ENCODE results near the gene TTLL8. TPM values are rescaled to one million over a fixed set of nuclear protein-coding genes. Genes with fewer than 3 reads are reported as not detected.
"Not testable (repeated sequence)": the region's sequence is repeated elsewhere in the genome, so short reads cannot be mapped to it uniquely, and the experiment has no call there.

TTLL8 gene
- total RNA-seq, 1 donor from 2014 or later: not detected

DNA sequence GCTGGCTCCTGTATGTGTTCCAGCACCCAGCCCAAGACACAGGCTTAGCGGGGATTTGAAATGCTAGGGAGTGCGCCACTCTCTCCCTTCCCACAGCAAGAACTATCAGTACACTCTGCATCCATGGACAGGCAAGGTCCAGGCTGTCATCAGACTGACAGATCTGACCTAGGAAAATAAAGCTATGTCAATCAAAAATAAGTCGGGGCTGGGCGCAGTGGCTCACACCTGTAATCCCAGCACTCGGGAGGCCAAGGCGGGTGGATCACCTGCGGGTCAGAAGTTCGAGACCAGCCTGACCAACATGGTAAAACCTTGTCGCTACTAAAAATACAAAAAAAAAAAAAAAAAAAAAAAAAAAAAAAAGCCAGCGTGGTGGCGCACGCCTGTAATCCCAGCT, 30.0 kb upstream of the TTLL8 start:
- H3K9me3 Mint-ChIP-seq: peaks cover 5% of the 10 kb centered on the region
- intact Hi-C loops (cut with micrococcal nuclease): no loop called here
- H3K36me3 Mint-ChIP-seq (ENCODE audit: low read depth): peaks cover 3% of the 10 kb centered on the region
- peaks cover 15% of the 10 kb centered on the region for H3K27me3 Mint-ChIP-seq (ENCODE audit: insufficient read depth)
- peaks cover 7% of the 10 kb centered on the region for H3K4me1 Mint-ChIP-seq (ENCODE audit: low read depth)
- no peak overlapping the region for H3K4me3 Mint-ChIP-seq
- DNase-seq (ENCODE audit: low spot score): no peak
- H3K27ac Mint-ChIP-seq: no peak overlapping the region

DNA sequence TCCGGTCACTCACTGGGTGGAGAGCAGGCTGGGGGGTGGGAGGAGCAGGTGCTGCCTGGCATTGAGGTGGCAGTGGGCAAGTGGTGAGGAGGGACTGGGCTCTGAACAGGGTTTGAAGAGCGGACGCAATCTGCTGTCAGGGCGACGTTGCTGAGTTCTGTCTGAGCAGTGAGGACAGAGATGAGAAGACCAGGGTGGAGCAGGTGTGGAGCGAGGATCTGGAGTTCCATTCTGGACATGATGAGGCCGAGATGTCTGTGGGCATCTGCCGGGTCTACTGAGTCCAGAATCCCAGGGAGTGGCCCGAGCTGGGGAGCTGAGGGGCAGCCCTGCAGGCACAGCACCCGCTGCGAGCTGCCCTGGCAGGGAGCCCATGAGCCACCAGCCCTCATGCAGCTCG, 29.5 kb upstream of the TTLL8 start:
- Mint-ChIP-seq H3K9me3 (peaks cover 5% of the 10 kb centered on the region), H3K36me3 (ENCODE audit: low read depth) (peaks cover 3% of the 10 kb centered on the region), H3K27me3 (ENCODE audit: insufficient read depth) (peaks cover 11% of the 10 kb centered on the region), H3K27ac (no peak overlapping the region), H3K4me1 (ENCODE audit: low read depth) (peaks cover 7% of the 10 kb centered on the region), H3K4me3 (no peak overlapping the region)
- DNase-seq (ENCODE audit: low spot score): no peak
- intact Hi-C loops (cut with micrococcal nuclease): no loop called here

DNA sequence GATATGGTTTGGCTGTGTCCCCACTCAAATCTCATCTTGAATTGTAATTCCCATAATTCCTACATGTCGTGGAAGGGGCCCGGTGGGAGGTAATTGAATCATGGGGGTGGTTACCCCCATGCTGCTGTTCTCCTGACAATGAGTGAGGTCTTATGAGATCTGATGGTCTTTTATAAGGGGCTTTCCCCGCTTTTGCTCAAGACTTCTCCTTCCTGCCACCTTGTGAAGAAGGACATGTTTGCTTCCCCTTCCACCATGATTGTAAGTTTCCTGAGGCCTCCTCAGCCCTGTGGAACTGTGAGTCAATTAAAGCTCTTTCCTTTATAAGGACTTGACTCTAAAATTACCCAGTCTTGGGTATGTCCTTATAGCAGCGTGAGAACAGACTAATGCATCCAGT, 28.9 kb upstream of the TTLL8 start:
- H3K4me1 Mint-ChIP-seq (ENCODE audit: low read depth); H3K27ac Mint-ChIP-seq; H3K4me3 Mint-ChIP-seq; DNase-seq (ENCODE audit: low spot score); H3K36me3 Mint-ChIP-seq (ENCODE audit: low read depth); H3K9me3 Mint-ChIP-seq; intact Hi-C loops (cut with micrococcal nuclease): not testable (repeated sequence)
- peaks cover 11% of the 10 kb centered on the region for H3K27me3 Mint-ChIP-seq (ENCODE audit: insufficient read depth)

DNA sequence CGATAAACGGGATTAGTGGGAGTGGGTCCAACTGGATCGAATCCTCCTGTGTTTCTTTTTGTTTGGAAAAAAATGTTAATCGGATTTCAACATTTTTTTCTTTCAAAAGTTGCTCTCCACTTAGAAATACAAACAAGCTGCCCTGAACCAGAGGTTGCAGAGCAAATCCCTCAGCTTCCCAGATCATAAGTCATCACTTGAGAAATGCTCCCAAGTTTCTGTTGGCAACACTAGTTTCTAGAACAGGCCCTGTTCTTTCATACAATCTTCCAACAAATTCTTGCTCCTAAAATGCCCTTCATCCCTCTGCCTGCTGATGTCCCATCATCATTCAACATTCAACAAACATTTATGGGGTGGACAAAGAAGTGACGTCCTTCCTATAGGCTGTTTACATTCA, 28.4 kb upstream of the TTLL8 start:
- Mint-ChIP-seq H3K27me3 (ENCODE audit: insufficient read depth) (peaks cover 11% of the 10 kb centered on the region), H3K9me3 (peaks cover 5% of the 10 kb centered on the region), H3K27ac (no peak overlapping the region), H3K4me1 (ENCODE audit: low read depth) (peaks cover 7% of the 10 kb centered on the region), H3K36me3 (ENCODE audit: low read depth) (peaks cover 3% of the 10 kb centered on the region), H3K4me3 (no peak overlapping the region)
- DNase-seq (ENCODE audit: low spot score): no peak
- intact Hi-C loops (cut with micrococcal nuclease): no loop called here

DNA sequence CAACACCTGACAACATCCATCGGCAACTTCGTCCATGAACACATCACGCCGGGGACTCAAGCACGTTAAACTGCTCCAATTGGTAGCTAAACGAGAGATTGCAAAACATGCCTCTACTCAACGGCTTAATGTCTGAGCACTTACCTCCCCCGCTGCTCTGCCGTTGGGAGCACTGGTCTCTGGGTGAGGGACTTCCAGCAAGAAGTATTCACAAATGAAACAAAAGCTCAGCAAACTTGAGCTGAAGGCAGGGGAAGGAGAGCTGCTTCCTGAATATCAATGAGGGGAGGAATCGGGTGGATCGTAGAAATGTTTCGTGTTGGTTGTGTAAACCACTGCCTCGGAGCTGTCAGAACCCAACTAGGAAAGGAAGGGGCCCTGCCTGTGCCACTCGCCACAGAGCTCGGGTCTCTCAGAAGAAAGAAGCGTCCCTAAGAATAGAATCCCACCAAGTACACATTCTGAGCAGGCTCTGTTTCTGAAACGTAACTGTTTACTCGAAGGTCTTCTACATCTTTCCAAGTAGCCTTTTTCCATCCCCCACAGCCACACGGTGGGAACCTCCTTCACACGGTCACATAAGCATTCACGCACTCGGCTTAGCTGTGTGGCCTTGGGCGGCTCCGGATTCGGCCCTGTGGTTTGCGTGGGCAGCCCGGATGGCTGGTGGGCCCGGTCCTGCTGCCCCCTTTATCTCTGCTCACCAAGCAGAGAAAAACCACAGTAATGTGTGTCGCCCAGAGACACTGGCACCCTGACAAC, 27.3 kb upstream of the TTLL8 start, which contains the start of gene MLC1:
Gene MLC1, minus strand, starts transcription at position 216 of the 762 bp plus-strand sequence. CDS start 524 bp downstream, outside the sequence.
- peak within 1 kb of the TSS; percentile 5 for H3K4me3 Mint-ChIP-seq
- intact Hi-C loops (cut with micrococcal nuclease): no loop called here
- H3K27ac Mint-ChIP-seq: no peak within 1 kb of the TSS
- peaks cover 7% of the 10 kb centered on the region for H3K4me1 Mint-ChIP-seq (ENCODE audit: low read depth)
- H3K36me3 Mint-ChIP-seq (ENCODE audit: low read depth): peaks cover 3% of the 10 kb centered on the region
- peaks cover 11% of the 10 kb centered on the region for H3K27me3 Mint-ChIP-seq (ENCODE audit: insufficient read depth)
- peaks cover 5% of the 10 kb centered on the region for H3K9me3 Mint-ChIP-seq
- no peak for DNase-seq (ENCODE audit: low spot score)

DNA sequence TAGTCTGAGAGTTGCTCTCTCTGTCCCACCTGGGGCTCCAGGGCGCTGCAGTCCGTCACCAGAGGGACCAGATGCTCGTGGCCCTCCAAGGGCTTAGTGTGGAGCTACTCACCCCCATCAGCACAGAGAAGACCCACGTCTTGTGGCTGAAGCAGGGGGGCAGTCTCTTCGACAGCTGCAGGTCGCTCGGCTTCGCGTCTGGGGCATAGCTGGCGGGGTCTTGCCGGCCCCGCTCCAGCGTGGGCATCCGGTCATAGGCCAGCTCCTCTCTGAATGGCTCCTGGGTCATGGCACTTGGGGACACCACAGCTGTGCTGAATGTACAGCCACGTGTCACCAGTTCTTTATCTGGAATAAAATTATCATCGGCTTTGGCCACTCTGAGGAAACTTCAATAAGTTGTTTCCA, 26.5 kb upstream of the TTLL8 start:
- peaks cover 5% of the 10 kb centered on the region for H3K9me3 Mint-ChIP-seq
- DNase-seq (ENCODE audit: low spot score): no peak
- intact Hi-C loops (cut with micrococcal nuclease): no loop called here
- no peak overlapping the region for H3K27ac Mint-ChIP-seq
- peaks cover 3% of the 10 kb centered on the region for H3K36me3 Mint-ChIP-seq (ENCODE audit: low read depth)
- H3K4me3 Mint-ChIP-seq: no peak overlapping the region
- peaks cover 11% of the 10 kb centered on the region for H3K27me3 Mint-ChIP-seq (ENCODE audit: insufficient read depth)
- H3K4me1 Mint-ChIP-seq (ENCODE audit: low read depth): peaks cover 7% of the 10 kb centered on the region

DNA sequence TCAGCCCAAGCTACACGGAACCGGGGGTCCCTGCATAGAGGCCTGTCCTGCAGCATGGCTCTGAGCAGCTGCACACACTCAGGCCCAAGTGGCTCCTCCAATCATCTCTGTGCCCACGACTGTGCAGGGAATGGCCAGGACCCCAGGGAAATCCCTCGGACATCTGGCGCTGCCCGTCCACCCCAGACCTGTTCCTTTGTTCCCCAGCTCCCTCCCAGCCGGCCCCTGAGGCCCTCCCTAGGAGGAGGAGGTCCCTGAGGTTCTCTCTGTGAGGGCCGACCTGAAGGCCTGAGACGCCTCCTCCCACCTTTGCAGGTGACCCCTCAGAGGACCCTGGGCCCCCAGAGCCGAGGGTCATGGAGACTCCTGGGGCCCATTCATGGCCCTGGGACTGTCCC, 26.0 kb upstream of the TTLL8 start:
- no peak for DNase-seq (ENCODE audit: low spot score)
- peaks cover 2% of the 10 kb centered on the region for H3K9me3 Mint-ChIP-seq
- H3K27ac Mint-ChIP-seq: no peak overlapping the region
- H3K4me3 Mint-ChIP-seq: no peak overlapping the region
- intact Hi-C loops (cut with micrococcal nuclease): no loop called here
- peaks cover 7% of the 10 kb centered on the region for H3K4me1 Mint-ChIP-seq (ENCODE audit: low read depth)
- H3K36me3 Mint-ChIP-seq (ENCODE audit: low read depth): peaks cover 3% of the 10 kb centered on the region
- peaks cover 11% of the 10 kb centered on the region for H3K27me3 Mint-ChIP-seq (ENCODE audit: insufficient read depth)

DNA sequence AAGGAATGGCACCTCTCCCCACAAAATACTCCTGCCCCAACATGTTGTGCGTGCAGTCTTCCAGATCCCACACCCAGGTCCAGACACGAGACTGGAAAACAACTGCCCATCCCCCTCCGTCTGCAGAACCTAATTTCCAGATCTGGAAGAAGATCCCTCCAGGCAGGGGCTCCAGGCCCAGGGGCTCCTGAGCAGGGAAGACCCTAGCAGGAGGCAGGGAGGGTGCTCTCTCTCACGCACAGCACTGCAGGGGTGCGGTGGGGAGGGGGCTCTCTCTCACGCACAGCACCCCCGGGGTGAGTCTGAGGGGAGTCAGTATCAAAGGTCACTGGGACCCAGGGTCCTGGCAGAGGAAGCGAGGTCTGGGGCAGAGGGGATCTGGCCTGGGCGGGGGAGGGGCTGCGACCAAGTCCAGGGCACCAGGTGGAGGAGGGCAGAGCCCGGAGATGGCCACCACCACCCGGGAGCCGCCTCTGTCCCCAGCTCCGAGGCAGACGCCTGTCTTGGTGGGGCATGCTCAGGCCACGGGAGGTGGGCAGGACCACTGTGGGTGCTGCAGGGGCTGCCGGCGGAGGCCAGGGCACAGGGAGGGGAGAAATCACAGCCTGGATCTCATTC, 25.5 kb upstream of the TTLL8 start:
- Mint-ChIP-seq H3K4me1 (ENCODE audit: low read depth) (peaks cover 7% of the 10 kb centered on the region), H3K4me3 (no peak overlapping the region), H3K9me3 (no peaks in the 10 kb centered on the region), H3K27ac (no peak overlapping the region), H3K27me3 (ENCODE audit: insufficient read depth) (peaks cover 15% of the 10 kb centered on the region), H3K36me3 (ENCODE audit: low read depth) (peaks cover 3% of the 10 kb centered on the region)
- intact Hi-C loops (cut with micrococcal nuclease): no loop called here
- DNase-seq (ENCODE audit: low spot score): no peak

DNA sequence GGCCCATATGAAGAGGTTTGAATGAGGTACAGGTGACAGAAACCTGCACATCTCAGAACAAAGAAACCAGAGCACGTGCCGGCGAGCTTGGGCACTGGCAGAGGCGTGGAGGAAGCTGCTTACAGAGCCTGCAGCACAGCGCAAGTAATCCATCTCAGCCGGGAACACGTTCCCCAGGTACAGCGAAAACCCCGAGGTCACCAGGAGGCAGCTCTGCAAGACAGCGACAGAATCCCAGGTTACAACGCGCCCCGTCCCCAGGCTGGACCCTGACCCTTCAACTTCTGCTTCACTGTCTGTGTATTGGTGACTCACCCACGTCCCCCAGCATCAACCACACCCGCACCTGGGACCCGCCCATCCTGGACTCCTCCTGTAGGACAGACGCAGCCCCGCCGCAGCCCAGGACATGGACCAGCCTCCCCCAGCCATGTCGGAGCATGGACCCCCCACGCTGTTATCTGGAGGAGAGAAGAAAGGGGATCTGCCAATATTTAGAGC, 24.9 kb upstream of the TTLL8 start:
- no peak overlapping the region for H3K4me3 Mint-ChIP-seq
- DNase-seq (ENCODE audit: low spot score): no peak
- H3K4me1 Mint-ChIP-seq (ENCODE audit: low read depth): peaks cover 7% of the 10 kb centered on the region

DNA sequence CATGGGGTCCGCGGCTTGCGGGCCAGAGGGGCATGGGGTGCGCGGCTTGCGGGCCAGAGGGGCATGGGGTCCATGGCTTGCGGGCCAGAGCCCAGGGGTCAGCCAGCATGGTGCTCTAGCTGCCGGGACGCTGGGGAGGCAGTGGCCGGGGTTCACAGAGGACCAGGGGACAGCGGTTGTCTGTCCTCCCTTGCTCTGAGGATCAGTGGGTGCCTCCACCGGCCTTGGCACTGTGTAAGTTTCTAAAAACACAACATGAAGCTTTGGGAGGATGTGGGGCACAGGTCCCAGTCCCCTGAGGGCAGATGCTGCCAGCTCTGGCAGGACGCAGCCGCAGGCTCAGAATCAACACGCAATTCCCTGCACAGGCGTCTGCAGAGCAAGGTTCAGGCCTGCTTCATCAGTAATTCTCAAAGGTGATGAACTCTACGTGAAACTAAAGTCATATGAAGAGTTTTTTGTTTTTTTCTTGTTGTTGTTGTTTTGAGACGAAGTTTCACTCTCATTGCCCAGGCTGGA, 24.2 kb upstream of the TTLL8 start:
- Mint-ChIP-seq H3K36me3 (ENCODE audit: low read depth) (peaks cover 3% of the 10 kb centered on the region), H3K4me1 (ENCODE audit: low read depth) (peaks cover 7% of the 10 kb centered on the region), H3K27me3 (ENCODE audit: insufficient read depth) (peaks cover 13% of the 10 kb centered on the region), H3K27ac (no peak overlapping the region), H3K4me3 (no peak overlapping the region), H3K9me3 (no peaks in the 10 kb centered on the region)
- DNase-seq (ENCODE audit: low spot score): no peak
- intact Hi-C loops (cut with micrococcal nuclease): no loop called here

More for the DNA sequence above, 24.9 kb upstream of the TTLL8 start:
- Mint-ChIP-seq H3K27me3 (ENCODE audit: insufficient read depth) (peaks cover 15% of the 10 kb centered on the region), H3K27ac (no peak overlapping the region), H3K9me3 (no peaks in the 10 kb centered on the region), H3K36me3 (ENCODE audit: low read depth) (peaks cover 3% of the 10 kb centered on the region)
- intact Hi-C loops (cut with micrococcal nuclease): no loop called here

DNA sequence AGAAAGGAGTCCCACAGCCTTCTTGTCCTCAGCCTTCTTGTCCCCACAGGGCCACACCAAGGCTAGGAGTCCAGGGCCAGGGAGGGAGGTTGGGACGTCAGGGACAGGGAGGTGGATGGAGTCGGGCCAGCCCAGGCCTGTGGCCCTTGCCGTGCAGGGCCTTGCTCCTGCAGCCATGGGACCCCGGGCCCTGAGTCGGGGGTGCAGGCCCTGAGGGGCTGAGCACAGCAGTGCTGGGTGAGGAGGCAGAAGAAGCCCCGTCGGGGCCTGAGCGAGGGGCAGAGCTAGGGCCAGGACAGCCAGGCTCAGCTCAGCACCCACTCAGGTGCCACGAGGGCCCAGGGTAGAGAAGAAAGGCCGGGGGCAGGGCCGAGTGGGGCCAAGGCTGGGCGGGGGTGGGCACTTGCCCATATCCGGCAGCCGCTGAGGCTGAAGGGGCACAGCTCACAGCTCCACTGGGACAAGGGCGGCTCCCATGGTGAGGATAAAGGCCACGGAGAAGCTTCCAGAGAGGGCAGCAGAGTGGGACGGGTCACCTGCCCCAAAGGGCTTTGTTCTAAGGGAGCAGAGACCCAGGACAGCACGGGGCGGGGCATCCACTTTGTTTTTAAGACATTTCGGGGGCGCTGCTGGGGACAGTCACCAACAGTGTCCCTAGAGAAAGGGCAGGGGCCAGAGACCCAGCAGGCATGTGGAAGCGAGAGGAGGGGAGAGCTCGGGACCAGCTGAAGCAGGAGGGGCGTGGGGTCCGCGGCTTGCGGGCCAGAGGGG, 23.5 kb upstream of the TTLL8 start:
- peaks cover 1% of the 10 kb centered on the region for H3K36me3 Mint-ChIP-seq (ENCODE audit: low read depth)
- H3K27ac Mint-ChIP-seq: no peak overlapping the region
- peaks cover 14% of the 10 kb centered on the region for H3K27me3 Mint-ChIP-seq (ENCODE audit: insufficient read depth)
- H3K4me3 Mint-ChIP-seq: no peak overlapping the region
- H3K4me1 Mint-ChIP-seq (ENCODE audit: low read depth): peaks cover 7% of the 10 kb centered on the region
- DNase-seq (ENCODE audit: low spot score): no peak
- intact Hi-C loops (cut with micrococcal nuclease): no loop called here
- H3K9me3 Mint-ChIP-seq: no peaks in the 10 kb centered on the region

DNA sequence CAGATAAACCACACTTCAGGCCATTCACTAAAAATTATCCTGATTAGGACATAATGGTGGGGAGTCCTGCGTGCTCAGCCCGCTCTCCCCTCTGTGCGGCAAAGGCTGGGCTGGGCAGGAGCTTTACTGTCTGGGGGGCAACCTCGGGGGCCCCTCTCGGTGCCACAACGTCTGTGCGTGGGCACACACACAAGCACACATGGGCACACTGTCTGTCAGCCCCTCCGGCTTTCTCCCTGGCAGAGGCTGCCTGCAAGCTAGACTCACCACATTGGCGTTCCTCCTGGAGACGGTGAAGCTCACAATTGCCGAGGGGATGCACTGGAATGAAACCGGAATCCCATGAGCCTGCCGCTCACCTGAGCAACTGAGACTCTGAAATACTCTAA, 22.0 kb upstream of the TTLL8 start:
- peaks cover 10% of the 10 kb centered on the region for H3K27me3 Mint-ChIP-seq (ENCODE audit: insufficient read depth)
- H3K36me3 Mint-ChIP-seq (ENCODE audit: low read depth): no peaks in the 10 kb centered on the region
- no peaks in the 10 kb centered on the region for H3K9me3 Mint-ChIP-seq
- no peak for DNase-seq (ENCODE audit: low spot score)
- no peak overlapping the region for H3K27ac Mint-ChIP-seq
- intact Hi-C loops (cut with micrococcal nuclease): no loop called here
- H3K4me1 Mint-ChIP-seq (ENCODE audit: low read depth): peaks cover 3% of the 10 kb centered on the region
- no peak overlapping the region for H3K4me3 Mint-ChIP-seq

DNA sequence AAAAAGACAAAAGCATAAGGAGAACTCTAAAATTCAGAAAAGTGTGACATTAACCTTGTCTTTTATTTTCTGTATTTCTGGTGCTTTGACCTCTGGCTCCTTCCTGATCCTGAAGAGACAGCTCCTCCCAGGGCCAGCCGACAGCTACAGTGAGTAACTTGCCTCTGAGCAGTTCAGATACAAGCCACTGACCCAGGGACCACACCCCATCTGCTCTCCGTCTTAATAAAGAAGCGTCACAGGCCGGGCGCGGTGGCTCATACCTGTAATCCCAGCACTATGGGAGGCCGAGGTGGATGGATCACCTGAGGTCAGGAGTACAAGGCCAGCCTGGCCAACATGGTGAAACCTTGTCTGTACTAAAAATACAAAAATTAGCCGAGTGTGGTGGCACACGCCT, 20.7 kb upstream of the TTLL8 start:
- DNase-seq (ENCODE audit: low spot score): no peak
- H3K27me3 Mint-ChIP-seq (ENCODE audit: insufficient read depth): peaks cover 8% of the 10 kb centered on the region
- no peaks in the 10 kb centered on the region for H3K36me3 Mint-ChIP-seq (ENCODE audit: low read depth)
- H3K27ac Mint-ChIP-seq: no peak overlapping the region
- intact Hi-C loops (cut with micrococcal nuclease): no loop called here
- H3K9me3 Mint-ChIP-seq: no peaks in the 10 kb centered on the region
- H3K4me3 Mint-ChIP-seq: no peak overlapping the region
- no peaks in the 10 kb centered on the region for H3K4me1 Mint-ChIP-seq (ENCODE audit: low read depth)
